ENCODE measurements around the gene SLC25A43.
"Not testable (repeated sequence)": the region's sequence is repeated elsewhere in the genome, so short reads cannot be mapped to it uniquely, and the experiment has no call there.

DNA sequence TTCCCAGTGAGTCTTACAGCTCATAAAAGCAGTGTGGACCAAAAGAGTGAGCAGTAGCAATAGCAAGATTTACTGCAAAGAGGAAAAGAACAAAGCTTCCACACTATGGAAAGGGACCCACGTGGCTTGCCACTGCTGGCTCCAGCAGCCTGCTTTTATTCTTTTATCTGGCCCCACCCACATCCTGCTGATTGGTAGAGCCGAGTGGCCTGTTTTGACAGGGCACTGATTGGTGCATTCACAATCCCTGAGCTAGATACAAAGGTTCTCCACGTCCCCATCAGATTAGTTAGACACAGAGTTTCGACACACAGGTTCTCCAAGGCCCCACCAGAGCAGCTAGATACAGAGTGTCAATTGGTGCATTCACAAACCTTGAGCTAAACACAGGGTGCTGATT lies 12.5 kb upstream of the SLC25A43 start:
- TF ChIP-seq, protein P1, sequence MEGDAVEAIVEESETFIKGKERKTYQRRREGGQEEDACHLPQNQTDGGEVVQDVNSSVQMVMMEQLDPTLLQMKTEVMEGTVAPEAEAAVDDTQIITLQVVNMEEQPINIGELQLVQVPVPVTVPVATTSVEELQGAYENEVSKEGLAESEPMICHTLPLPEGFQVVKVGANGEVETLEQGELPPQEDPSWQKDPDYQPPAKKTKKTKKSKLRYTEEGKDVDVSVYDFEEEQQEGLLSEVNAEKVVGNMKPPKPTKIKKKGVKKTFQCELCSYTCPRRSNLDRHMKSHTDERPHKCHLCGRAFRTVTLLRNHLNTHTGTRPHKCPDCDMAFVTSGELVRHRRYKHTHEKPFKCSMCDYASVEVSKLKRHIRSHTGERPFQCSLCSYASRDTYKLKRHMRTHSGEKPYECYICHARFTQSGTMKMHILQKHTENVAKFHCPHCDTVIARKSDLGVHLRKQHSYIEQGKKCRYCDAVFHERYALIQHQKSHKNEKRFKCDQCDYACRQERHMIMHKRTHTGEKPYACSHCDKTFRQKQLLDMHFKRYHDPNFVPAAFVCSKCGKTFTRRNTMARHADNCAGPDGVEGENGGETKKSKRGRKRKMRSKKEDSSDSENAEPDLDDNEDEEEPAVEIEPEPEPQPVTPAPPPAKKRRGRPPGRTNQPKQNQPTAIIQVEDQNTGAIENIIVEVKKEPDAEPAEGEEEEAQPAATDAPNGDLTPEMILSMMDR (IDR thresholded peaks at IDR 0.05) = not testable (repeated sequence)
- not testable (repeated sequence) for TF ChIP-seq EP300, POLR2AphosphoS5 (IDR thresholded peaks at IDR 0.05)

Data from gastroesophageal sphincter (tissue), 3 donors.